ENCODE results near the gene ORC3. TPM values are rescaled to one million over a fixed set of nuclear protein-coding genes. Genes with fewer than 3 reads are reported as not detected.

Gene ORC3
- total RNA-seq, 1 donor from 2014 or later = 33.6 TPM

Other genes starting within 250 kb of the ORC3 start
- gene C6orf163, start 245.3 kb upstream of the ORC3 start, total RNA-seq (ENCODE audit: low replicate concordance) = 3.3 and 4.7 TPM in 2 replicates
- gene CFAP206, start 182.2 kb upstream of the ORC3 start, total RNA-seq (ENCODE audit: low replicate concordance) = 2.1 and 5.0 TPM in 2 replicates
- gene SLC35A1, start 117.2 kb upstream of the ORC3 start, total RNA-seq (ENCODE audit: low replicate concordance) = 19.4 and 26.4 TPM in 2 replicates
- gene RARS2, start 148 bp upstream of the ORC3 start, total RNA-seq (ENCODE audit: low replicate concordance) = 39.8 and 41.3 TPM in 2 replicates
- 57.2 and 61.7 TPM in 2 replicates for gene AKIRIN2, start 112.1 kb downstream of the ORC3 start, total RNA-seq (ENCODE audit: low replicate concordance)